ENCODE measurements around the gene ZDHHC7. TPM values are rescaled to one million over a fixed set of nuclear protein-coding genes. Genes with fewer than 3 reads are reported as not detected.
"Not testable (repeated sequence)": the region's sequence is repeated elsewhere in the genome, so short reads cannot be mapped to it uniquely, and the experiment has no call there.

Gene ZDHHC7
- polyA plus RNA-seq, 3 donors = 43.7 to 50.8 (median 45.7) TPM

DNA sequence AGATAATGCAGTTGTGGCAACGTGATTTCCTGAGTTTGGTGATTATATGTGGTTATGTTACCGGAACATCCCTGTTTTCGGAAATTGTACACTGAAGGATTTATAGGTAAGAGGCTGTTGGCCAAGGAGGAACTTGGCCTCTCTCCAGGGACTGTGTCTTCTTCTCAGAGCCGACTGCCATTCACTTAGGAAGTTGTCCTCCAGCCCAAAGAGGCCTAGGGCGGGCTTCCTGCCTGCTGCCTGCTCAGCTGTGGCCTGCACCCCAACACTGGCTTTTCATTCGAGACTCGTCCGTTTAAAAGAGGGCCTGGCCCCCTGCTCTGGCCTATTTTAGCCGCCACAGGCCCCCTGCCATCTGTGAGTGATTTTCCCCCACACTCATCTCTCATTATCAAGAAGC is 64.3 kb downstream of the ZDHHC7 start:
- no peak for DNase-seq (ENCODE audit: low read depth in 3 of 3, low spot score in 2 of 3)

DNA sequence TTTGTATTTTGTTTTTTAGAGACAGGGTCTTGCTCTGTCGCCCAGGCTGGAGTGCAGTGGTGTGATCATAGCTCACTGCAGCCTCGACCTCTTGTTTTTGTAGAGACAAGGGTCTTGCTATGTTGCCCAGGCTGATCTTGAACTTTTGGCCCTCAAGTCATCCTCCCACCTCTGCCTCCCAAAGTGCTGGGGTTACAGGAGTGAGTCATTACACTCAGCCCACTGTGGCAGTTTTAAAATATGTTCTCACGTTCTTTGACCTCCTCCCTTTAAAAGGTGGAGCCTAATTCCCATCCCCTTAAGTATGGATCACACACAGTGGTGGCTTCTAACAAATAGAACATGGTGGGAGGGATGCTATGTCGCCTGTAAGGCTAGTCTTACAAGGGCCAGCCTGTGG is 67.7 kb downstream of the ZDHHC7 start:
- DNase-seq (ENCODE audit: low read depth in 3 of 3, low spot score in 2 of 3) = no peak

DNA sequence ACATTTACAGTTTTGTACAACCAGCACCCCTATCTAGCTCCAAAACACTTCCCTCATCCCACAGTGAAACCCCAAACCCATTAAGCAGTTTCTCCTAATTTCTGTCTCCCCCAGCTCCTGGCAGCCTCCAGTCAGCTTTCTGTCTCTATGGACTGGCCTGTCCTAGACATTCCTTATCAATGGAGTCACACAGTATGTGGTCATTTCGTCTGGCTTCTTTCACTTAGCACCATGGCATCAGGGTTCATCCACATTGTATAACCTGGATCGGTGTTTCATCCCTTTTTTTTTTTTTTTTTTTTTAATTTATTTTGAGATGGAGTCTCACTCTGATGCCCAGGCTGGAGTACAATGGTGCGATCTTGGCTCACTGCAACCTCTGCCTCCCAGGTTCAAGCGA is 68.5 kb downstream of the ZDHHC7 start:
- no peak for DNase-seq (ENCODE audit: low read depth in 3 of 3, low spot score in 2 of 3)

DNA sequence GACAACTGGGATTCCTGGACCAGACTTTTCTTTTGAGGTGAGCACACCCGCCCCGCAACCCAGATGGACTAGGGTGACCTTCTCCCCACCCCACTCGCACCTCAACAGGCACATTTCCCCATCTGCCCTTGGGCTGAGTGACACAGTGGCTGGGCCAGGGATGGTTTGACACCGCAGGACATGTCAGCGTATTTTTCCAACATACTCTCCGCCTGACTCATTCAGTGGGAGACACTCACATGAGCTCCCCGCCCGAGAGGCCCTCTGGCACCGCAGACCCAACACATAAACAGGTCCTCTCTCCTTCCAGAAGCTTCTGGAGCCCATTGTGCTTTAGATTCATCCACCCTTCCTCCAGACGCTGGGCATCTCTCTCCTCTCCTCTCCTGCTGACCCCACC is 69.4 kb downstream of the ZDHHC7 start:
- DNase-seq (ENCODE audit: low read depth in 3 of 3, low spot score in 2 of 3) = no peak

DNA sequence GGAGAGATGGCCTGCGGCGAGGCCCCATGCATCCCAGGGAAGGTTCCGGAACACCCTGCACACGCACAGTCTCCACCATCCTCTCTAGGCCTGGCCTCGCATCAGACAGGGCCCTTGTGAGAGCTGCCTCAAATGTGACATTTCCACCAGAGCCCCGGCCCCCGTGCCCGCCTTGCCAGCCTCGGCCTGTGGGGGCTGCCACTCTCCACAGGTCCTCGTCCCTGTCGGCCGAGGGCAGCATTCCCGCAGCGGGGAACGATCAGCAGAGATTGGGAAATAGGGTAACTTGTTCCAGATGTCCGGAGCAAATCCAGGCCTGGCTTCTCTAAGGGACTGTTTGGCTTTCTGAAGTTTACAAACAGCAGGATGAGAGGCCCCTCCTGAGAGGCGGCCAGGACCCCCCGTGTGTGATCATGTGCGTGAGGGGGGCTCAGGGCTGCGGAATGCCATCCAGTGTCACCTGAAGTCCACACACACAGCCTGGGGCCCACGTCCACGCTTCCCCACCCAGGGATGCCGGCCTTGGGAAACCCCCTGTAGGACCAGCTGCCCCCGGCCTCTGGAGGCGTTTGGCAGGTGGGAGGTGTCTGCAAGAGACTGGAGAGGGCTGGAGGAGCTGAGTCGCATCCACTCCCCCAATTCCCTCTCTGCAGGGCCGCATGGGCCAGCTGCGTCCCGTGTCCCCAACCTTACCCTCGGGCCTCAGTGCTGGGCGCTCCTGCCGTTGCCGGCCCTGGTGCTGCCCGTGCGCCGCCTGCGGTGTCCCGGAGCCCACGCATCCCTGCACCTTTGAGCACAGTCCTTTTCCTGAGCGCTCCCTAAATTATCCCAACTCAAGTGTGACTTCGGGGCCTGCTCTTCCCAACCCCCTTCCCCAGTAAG is 70.4 kb downstream of the ZDHHC7 start:
- no peak for DNase-seq (ENCODE audit: low read depth in 3 of 3, low spot score in 2 of 3)

DNA sequence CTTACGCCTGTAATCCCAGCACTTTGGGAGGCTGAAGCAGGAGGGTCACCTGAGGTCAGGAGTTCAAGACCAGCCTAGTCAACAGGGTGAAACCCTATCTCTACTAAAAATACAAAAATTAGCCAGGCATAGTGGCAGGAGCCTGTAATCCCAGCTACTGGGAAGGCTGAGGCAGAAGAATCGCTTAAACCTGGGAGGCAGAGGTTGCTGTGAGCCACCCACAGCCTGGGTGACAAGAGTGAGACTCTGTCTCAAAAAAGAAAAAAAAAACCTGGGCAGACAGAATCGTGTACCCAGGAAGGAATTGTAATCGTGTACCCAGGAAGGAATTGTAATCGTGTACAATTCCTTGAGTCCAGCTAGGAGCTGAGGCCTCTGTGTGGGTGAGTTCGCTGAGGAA is 72.7 kb downstream of the ZDHHC7 start:
- DNase-seq (ENCODE audit: low read depth in 3 of 3, low spot score in 2 of 3) = not testable (repeated sequence)

DNA sequence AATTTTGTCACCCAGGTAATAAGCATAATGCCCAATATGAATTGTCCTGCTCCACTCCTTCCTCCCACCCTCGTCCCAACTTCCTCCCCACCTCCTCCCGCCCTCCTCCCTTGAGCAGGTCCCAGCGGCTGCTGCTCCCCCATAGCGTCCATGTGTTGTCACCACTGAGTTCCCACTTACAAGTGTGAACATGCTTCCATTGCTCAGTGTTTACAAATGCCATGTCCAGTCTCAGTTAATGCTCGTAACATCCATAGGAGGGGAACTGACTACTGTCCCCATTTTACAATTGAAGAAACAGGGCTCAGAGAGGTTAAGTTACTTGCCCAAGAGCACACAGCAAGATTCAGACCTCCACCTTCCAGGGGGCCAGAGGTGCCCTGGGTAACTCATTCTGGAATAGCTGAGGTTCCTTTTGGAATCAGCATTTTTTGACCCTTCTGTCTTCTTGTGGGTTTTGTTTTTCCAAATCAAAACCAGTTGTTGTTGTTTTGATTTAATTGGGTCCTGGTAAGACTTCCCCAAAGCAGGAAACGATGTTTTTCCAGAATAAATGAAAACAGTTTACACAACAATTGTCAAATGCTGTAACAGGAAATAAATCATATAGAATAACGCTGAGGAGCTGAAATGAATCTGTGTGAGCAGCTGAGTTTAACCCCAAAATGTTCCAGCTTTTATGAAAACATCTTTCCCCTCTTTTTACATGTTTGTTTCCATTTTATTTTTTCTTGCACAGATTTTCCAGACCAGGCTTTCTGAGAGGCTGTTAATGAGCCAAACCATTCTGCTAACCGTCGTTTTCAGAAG is 73.9 kb downstream of the ZDHHC7 start:
- no peak for DNase-seq (ENCODE audit: low read depth in 3 of 3, low spot score in 2 of 3)

DNA sequence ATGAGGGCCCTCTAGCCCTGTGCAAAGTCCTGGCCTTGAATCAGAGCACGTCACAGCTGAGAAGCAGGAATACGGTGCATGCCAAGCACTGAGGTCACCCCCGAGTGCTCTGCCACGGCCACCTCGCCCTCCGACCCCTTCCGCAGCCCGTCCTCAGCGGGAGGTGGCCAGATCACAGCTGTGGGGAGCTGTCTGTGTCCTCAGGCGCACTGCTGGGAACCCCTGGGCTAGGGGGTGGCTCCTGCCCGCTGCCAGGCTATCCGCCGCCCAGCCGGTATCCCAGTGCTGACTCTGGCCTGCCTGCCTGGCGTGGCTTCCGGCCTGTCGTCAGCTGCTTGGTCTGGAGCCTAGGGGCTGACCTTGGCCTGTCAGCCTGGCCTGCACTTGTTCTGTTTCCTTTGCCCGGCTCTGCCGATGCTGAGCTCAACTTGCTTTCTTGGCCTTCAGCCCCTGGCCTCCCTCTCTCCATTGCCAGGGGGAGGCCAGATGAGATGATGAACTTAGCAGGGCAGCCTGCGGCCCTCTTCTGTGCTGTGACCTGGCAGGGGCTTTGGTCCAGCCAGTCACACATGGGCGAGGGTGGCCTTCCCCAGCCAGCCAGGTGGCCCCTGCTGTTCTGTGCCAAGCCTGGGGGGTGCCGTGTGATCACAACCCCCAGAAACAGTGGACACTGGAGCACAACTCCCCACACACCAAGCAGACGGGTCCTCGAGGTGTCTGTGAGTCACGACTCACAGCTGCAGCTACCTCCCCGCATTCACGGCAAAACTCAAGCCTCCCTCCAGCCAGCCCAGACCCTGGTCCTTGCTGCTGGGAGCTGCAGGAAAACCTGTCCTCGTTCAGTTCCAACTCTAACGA is 77.3 kb downstream of the ZDHHC7 start:
- no peak for DNase-seq (ENCODE audit: low read depth in 3 of 3, low spot score in 2 of 3)

DNA sequence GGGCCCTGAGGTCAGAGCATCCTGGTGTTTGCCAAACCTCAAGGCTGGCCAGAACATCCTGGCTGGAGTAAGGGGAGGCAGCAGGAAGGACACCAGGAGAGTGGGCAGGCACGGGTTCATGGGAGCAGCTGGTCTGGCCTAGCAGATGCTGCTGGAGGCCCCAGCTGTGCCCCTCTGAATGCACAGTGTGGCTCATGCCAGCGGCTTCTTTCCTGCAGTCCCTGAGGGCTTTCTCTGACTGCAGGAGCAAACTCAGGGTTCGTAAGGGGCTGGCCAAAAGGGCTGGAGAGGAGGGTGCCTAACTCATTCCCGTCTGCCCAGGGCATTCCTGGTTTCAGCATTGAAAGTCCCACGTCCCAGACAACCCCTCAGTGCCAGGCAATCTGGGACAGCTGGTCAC is 78.7 kb downstream of the ZDHHC7 start:
- no peak for DNase-seq (ENCODE audit: low read depth in 3 of 3, low spot score in 2 of 3)

DNA sequence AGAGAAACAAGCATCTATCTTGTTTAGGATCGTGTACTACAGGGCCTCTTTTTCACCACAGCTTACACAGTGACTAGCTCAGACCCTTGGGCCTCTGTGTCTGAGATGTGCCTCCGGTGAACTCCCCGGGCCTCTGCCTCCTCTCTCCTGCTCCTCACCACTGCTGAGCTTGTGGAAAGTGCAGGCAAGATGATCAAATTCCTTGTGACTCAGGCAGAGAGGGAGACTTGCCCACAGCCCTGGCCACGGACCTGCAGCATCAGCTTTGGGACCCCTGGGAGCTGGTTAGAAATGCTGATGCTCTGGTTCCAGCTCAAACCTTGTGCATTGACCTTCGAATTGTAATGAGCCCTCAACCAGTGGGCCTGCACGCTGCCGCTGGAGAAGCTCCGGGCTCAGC is 79.8 kb downstream of the ZDHHC7 start:
- DNase-seq (ENCODE audit: low read depth in 3 of 3, low spot score in 2 of 3) = no peak

DNA sequence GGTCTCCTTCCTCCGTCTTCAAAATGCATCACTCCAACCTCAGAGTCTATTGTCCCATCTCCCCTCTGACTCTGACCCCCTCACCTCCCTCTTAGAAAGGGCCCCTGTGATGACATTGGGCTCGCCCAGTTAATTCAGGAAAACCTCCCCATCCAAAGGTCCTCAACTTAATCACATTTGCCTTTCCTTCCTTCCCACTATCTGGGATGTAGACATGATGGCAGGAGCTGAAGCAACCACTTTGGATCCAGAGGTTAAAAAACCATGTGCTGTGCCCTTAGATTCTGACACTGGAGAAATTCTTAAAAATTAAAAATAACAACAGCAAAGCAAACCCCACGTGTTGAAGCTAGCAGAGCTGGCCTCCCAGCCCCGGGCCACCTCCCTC is 80.2 kb downstream of the ZDHHC7 start:
- DNase-seq (ENCODE audit: low read depth in 3 of 3, low spot score in 2 of 3) = no peak

DNA sequence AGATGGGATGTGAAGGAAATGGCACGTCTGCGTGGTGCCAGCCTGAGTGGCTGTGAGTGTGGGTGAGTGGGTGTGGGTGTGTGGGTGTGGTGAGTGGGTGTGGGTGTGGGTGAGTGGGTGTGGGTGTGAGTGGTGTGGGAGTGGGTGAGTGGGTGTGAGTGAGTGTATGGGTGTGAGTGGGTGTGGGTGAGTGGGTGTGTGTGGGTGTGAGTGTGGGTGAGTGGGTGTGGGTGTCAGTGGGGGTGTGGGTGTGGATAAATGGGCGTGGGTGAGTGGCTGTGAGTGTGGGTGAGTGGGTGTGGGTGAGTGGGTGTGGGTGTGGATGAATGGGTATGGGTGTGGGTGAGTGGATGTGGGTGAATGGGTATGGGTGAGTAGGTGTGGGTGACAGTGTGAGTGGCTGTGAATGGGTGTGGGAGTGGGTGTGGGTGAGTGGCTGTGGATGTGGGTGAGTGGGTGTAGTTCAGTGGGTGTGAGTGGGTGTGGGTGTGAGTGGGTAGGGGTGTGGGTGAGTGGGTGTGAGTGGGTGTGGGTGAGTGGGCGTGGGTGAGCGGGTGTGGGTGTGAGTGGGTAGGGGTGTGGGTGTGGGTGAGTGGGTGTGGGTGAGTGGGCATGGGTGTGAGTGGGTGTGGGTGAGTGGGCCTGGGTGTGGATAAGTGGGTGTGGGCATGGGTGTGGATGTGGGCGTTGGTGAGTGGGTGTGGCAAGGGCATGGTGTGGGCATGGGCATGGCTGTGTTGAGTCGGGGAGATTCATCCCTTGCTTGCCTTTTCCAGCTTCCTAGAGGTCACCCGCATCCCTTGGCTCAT is 80.8 kb downstream of the ZDHHC7 start:
- no peak for DNase-seq (ENCODE audit: low read depth in 3 of 3, low spot score in 2 of 3)

DNA sequence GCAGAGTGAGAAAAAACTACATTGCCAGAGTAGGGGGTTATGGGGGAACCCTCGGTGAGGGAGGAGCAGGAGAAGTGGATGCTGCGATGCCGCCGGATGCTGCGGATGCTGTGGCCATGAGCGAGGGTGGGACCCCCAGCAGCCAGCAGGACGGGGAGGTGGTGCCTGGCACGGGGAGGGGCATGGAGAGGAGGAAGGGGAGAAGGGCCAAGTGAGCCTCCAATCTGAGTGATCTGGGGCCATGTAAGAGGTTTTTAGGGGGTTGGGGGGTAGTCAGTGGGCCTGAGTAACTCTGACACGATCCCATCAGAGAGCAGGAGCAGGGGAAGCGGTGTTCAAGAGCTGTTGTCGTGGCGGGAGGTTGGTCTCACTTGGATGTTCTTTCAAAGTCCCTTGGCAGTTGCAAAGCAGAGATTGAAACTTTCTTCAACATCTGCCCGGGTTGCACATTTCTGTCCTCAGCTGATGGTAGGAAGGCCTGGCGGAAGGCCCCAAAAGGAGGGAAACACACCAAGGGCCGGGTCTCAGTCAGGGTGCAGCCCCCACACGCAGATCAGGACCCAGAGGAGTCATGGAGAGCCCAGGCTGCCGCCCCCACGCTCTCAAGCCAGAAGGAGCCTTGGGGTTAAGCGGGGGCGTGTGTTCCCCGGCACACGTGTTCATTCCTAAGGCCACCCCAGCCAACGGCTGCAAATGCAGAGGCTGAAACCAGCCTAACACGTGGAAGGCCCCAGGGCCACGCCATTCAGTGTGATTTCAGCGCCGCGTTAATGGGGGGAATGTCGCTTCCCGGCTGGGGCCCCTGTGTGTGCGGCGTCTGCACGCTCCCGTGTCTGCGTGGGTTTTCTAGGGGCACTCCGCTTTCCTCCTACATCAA is 81.7 kb downstream of the ZDHHC7 start:
- no peak for DNase-seq (ENCODE audit: low read depth in 3 of 3, low spot score in 2 of 3)

DNA sequence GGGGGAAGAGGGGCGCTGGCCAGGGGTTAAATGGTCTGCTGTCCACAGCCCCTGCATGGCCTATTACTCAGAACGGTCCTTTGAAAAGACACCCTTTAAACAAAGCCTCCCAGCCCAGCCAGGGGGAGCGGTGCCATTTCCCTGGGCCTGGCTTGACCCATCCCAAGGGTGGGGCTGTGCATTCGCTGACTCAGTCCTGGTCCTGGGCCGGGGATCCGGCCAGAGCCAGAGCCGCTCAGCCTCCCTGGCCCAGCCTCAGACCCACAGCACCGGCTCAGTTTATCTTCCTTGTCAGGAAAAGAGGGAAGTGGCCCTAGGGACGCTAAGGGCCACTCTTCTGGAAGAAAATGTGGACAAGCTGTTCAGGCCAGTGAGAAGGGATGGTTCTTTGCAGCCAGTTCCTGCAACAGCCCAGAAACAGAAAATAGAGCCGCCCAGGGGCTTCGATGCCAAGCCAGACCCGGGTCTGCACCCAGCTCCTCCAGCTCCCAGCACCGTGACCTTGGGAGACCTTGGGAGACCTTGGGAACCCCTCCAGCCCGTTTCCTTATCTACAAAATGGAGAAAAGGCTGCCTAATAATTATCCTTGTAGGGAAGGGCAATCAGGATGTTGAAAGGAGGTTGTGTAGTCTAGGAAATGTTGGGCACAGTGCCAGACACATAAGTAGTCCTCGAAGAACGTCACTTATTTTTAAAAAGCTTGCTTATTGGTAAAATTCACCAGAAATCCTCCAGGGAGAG is 82.5 kb downstream of the ZDHHC7 start:
- no peak for DNase-seq (ENCODE audit: low read depth in 3 of 3, low spot score in 2 of 3)

DNA sequence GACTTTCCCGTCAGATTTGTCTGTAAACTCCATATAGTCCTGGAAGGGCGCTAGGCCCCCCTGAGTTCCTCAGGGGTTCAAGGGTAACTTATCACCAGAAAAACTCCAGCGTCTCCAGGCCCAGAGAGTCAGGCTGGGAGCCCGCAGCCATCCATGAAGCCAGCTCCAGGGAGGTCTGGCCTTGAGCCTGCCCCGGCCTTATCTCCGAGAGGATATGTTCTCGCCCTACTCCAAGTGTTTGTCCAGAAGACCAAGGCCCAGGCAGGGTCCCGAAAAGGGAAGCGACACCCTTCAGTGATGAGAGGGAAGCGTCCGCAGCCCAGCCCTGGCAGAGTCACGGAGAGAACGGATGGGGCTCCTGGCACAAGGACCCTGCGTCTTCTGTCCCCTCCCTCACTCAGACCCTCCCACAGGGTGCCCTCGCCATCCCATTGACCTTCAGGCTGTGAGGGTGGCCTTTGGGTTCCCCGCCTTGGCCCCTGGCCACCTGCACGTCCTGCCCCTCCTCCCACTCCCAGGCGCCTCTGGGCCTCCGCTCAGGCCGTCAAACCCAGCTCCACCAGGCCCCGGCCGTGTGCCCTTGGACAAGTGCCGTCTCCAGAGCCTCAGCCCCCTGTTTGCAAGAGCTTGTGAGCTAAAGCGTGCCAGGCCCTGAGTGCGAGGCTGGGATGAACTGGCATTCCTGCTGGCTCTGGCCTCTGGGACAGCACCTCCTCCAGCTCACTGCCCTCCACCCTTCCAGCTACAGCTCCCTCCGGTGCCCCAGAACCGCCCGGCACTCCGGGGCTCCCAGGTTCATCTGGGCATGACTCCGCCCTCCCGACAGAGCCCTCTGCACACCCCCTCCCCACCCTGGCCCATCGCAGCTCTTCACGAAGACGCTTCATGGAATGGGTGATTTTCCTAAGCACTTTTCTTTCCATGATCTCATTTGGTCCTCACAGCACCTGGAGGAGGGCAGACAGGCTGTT is 83.4 kb downstream of the ZDHHC7 start:
- no peak for DNase-seq (ENCODE audit: low read depth in 3 of 3, low spot score in 2 of 3)

DNA sequence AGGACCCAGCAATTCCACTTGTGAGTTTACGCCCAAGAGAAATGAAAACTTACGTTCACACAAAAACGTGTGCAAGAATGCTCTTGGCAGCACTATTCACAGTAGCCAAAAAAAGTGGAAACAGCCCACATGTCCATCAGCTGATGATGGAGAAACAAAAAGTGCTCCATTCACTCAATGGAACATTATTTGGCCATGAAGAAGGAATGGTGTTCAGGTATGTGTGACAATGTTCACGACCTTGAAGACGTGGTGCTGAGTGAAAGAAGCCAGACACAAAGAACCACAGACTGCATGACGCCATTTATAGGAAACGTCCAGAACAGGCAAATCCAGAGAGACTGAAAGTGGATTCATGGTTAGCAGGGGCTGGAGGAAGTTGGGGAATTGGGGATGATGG is 84.9 kb downstream of the ZDHHC7 start:
- no peak for DNase-seq (ENCODE audit: low read depth in 3 of 3, low spot score in 2 of 3)

DNA sequence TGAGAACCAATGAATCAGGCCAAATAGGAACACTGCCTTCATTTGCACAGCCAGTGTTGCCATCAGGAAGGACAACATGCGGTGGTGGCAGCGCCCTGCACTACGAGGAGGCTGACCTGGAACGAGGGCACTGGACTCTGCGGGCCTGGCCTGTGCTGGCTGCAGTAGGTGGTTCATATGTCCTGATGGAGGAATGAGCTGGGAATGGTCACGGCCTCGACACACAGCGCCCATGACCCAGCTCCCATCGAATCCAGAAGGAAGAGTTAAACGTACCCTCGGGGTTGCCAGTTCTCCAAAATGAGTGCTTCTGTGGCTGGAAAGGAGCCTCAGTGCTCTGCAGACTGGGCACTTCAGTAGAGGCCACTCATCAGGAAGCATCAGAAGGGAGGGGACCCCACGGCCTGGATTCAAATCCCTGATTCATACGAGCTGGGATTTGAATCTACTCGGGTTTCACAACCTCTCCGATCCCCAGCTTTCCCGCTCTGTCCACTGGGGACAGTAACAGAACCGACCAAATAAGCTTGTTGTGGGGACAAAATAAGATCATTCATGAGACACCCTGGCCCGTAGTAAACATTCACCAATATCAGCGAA is 85.5 kb downstream of the ZDHHC7 start:
- DNase-seq (ENCODE audit: low read depth in 3 of 3, low spot score in 2 of 3) = no peak

Data from right renal cortex interstitium (tissue), 3 donors.